ENCODE results near the gene SPRY1. TPM values are rescaled to one million over a fixed set of nuclear protein-coding genes. Genes with fewer than 3 reads are reported as not detected.

SPRY1 gene
- total RNA-seq, 2 experiments from 2014 or later: 46.3 to 51.3 TPM

DNA sequence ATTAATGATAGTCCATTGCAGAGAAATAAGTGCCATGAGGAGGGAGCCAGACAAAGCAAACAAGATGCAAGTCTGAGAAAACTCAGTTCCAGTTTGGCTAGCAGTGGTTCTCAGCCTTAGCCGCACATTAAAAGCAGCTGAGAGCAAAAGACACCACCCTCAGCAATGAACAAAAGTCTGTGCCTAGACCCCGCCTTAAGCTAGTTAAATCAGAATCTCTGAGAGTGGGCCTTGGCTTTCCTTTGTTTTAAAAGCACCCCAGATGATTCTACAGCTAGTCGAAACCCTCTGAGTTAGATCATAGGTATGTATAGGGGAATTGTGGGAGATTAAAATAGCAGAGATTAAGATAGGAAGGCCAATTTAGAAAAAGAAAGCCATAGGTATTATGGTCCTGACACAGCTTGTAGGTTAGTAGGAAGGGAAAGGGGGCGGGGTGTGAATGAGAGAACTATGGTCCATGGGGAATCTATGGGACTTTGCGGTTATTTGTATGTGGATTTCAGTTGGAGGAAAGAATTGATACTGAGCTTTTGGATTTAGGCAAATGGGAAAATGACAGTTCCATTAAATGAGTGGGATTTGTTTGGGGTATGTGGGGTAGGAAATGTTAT, 12.0 kb downstream of the SPRY1 start:
- POLR2A ChIA-PET: interaction anchor here (2.4 to 7.3 kb wide), 2 partner anchors 10 kb away, joined by 12 to 76 read pairs; partner anchors contain the start of gene SPRY1
- ATAC-seq (ENCODE audit: low read depth) (no peak), DNase-seq (no peak)
- peaks cover 41% of the 10 kb centered on the region for H3K4me1 Mint-ChIP-seq
- H3K36me3 Mint-ChIP-seq: peaks cover 26% of the 10 kb centered on the region
- no peaks in the 10 kb centered on the region for H3K9me3 Mint-ChIP-seq
- H3K27me3 Mint-ChIP-seq: no peaks in the 10 kb centered on the region
- H3K27ac Mint-ChIP-seq: no peak overlapping the region
- no peak overlapping the region for H3K4me3 Mint-ChIP-seq

DNA sequence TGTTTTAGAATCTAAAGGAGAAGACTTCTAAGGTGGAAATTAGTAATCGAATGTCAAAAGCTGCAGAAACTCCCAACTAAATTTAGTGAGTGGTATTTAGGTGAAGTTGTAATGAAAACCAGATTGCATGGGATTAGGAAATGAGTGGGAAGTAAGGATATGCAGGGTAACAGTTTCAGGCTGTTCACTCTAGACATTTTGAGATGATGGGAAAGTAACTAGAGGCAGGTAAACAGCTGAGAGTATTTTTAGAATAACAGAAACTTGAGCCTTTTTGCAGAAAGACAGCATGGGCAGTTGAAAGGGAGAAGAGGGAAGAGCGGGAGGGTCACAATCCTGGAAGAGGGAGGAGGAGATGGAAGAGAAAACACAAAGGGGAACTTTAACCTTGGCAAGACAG, 12.7 kb downstream of the SPRY1 start:
- Mint-ChIP-seq H3K27ac (no peak overlapping the region), H3K27me3 (no peaks in the 10 kb centered on the region), H3K9me3 (no peaks in the 10 kb centered on the region), H3K4me3 (no peak overlapping the region), H3K36me3 (peaks cover 18% of the 10 kb centered on the region), H3K4me1 (peaks cover 40% of the 10 kb centered on the region)
- ATAC-seq (ENCODE audit: low read depth) (no peak), DNase-seq (no peak)
- POLR2A ChIA-PET: interaction anchor here (0.8 to 7.3 kb wide), 3 partner anchors 9 to 35 kb away, joined by 3 to 76 read pairs (median 12); partner anchors contain the start of gene SPRY1

DNA sequence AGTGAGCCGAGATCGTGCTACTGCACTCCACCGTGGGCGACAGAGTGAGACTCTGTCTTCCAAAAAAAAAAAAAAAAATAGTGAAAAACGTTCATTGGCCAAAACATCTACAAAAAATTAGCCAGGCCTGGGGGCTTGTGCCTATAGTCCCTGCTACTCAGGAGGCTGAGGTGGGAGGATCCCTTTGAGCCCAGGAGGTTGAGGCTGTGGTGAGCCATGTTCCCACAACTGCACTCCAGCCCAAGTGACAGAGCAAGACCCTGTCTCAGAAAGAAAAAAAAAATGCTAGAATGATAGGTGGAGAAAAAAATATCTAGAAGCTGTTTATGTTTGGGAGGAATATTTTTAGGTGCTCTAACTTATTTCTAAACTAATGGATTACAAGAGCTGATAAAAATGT, 14.9 kb downstream of the SPRY1 start:
- POLR2A ChIA-PET: interaction anchor here (0.6 to 7.3 kb wide), 5 partner anchors 10 to 218 kb away, joined by 3 to 76 read pairs (median 3); partner anchors contain the start of gene SPRY1
- H3K9me3 Mint-ChIP-seq: no peaks in the 10 kb centered on the region
- ATAC-seq (ENCODE audit: low read depth) (no peak), DNase-seq (no peak)
- peaks cover 44% of the 10 kb centered on the region for H3K4me1 Mint-ChIP-seq
- peak overlapping the region; percentile 90 for H3K27ac Mint-ChIP-seq
- peak overlapping the region; percentile 58 for H3K4me3 Mint-ChIP-seq
- H3K27me3 Mint-ChIP-seq: no peaks in the 10 kb centered on the region
- H3K36me3 Mint-ChIP-seq: peaks cover 5% of the 10 kb centered on the region

DNA sequence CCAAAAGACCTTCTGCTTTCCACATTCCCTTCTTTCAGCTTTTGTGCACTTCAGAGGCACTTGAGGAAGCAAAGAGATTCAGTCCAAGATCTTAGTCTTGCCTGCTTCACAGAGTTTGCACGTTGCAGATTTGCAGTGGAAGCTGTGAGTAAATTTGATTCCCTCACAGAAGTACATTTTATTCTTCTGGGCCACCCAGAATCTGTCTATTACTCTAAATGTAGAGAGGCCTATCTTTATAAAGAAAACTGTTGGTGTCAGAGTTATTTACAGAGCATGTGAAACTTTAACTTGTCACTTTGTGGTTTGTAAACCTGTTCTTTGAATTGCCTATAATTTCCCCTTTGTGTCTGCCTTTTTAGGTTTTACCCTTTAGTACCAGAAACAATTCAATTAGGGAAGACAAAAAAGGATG, 15.5 kb downstream of the SPRY1 start:
- Mint-ChIP-seq H3K27ac (peak overlapping the region; percentile 90), H3K4me1 (peaks cover 45% of the 10 kb centered on the region), H3K4me3 (peak overlapping the region; percentile 79), H3K9me3 (no peaks in the 10 kb centered on the region), H3K36me3 (peaks cover 2% of the 10 kb centered on the region), H3K27me3 (no peaks in the 10 kb centered on the region)
- POLR2A ChIA-PET: interaction anchor here (0.6 to 7.3 kb wide), 5 partner anchors 9 to 42 kb away, joined by 3 to 76 read pairs (median 3); partner anchors contain the start of gene SPRY1
- DNase-seq: no peak
- peak; percentile 47 for ATAC-seq (ENCODE audit: low read depth)

DNA sequence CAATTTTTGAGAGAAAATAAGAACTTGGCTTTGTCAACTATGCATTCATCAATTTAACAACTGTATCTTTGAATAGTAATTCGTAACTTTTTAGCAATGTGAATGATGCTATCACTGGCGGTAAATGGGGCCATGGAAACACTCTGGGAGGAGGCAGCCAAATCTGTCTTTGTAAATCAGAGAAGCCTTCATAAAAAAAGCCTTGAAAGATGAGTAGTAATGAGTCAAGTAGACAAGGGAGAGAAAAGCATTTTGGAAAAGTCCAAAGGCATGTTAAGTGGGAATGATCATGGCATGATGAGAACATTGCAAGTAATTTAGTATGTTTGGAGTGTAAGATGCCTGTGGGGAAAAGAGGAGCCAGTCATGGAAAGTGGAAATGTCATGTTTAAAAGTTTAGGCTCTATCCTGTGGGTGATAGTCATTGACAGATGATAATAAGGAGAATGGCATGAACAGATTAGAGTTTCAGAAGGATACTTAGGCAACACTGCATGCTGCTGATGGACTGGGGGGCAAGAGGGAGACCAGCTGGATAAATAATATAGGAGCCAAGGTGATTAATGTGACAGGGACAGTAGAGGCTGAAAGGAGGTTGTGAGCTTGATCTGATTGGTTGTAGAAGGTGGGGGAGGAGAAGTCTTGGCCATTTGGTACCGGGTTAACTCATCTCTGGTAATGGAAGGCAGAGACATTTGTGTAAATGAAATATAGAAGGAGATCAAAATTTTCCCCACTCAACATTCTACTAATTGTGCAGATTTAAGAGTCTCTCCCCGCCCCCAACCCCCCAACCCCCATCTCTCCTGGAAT, 16.3 kb downstream of the SPRY1 start:
- ATAC-seq (ENCODE audit: low read depth) (peak; percentile 3), DNase-seq (no peak)
- Mint-ChIP-seq H3K27ac (peak overlapping the region; percentile 90), H3K36me3 (no peaks in the 10 kb centered on the region), H3K4me1 (peaks cover 49% of the 10 kb centered on the region), H3K9me3 (no peaks in the 10 kb centered on the region), H3K27me3 (no peaks in the 10 kb centered on the region), H3K4me3 (peak overlapping the region; percentile 79)
- POLR2A ChIA-PET: interaction anchor here (0.6 to 7.3 kb wide), 5 partner anchors 9 to 235 kb away, joined by 3 to 76 read pairs (median 5); partner anchors contain the start of gene SPRY1

DNA sequence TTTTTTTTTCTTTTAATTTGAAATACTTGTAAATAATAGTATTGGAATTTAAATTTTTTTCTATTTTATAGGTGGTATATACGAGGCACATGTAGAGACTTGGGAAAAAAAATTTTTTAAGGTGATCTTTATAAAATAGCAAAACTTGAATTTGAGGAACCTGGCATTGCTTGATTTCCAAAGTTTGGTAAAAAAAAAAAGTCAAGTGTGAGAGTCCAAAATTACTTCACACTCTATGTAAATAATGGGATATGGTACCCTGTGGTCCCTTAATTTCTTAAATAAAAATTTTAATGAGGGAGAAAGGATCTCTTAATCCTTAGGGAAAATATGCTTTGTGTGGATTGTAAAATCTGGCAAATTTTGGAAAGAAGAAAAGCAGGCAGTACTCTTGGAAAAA, 19.0 kb downstream of the SPRY1 start:
- H3K4me3 Mint-ChIP-seq: peak overlapping the region; percentile 59
- ATAC-seq (ENCODE audit: low read depth) (no peak), DNase-seq (no peak)
- H3K4me1 Mint-ChIP-seq: peaks cover 72% of the 10 kb centered on the region
- H3K27ac Mint-ChIP-seq: no peak overlapping the region
- no peaks in the 10 kb centered on the region for H3K36me3 Mint-ChIP-seq
- no peaks in the 10 kb centered on the region for H3K27me3 Mint-ChIP-seq
- no peaks in the 10 kb centered on the region for H3K9me3 Mint-ChIP-seq
- POLR2A ChIA-PET: no interaction called here

DNA sequence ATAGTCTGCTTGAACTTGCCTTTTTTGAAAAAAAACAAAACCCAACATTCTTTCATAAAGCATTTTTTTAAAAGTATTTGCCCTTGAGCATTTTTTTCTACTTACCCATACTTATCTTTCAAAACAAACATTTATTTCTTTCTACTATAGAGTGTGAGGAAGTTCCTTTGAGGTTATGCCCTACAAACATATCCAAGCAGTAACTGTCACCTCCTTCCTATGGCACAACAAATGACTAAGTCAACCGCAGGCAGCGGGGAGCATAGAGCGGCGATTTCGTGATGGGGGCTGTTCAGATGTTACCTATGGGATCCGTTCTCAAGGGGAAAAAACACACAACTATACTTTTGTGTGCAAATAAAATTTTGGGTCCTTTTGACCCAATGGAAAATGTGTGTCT, 19.4 kb downstream of the SPRY1 start:
- Mint-ChIP-seq H3K27me3 (no peaks in the 10 kb centered on the region), H3K9me3 (no peaks in the 10 kb centered on the region), H3K4me1 (peaks cover 74% of the 10 kb centered on the region), H3K27ac (peak overlapping the region; percentile 71), H3K36me3 (no peaks in the 10 kb centered on the region), H3K4me3 (peak overlapping the region; percentile 59)
- DNase-seq: peak; percentile 50
- POLR2A ChIA-PET: no interaction called here
- peak; percentile 59 for ATAC-seq (ENCODE audit: low read depth)

DNA sequence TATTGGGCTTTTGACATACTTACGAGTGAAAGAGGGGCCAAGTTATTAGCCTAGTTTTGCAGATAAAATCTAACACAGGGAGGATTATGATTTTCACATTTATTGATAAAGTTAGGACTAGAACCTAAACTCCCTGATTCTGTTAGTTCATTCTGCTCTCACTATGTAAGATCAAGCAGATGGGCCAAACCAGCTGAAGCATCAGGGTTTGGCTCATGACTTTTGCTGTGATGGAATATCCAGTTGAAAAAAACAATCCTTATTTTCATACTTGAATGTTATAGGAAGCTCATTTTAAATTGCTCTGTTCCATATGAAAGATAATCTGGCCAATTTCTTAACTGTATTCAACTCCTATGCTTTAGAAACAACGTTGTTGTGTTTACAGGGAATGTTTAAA, 21.2 kb downstream of the SPRY1 start:
- Mint-ChIP-seq H3K27me3 (no peaks in the 10 kb centered on the region), H3K36me3 (no peaks in the 10 kb centered on the region), H3K4me1 (peaks cover 75% of the 10 kb centered on the region), H3K4me3 (peak overlapping the region; percentile 73), H3K9me3 (no peaks in the 10 kb centered on the region), H3K27ac (peak overlapping the region; percentile 95)
- no peak for DNase-seq
- ATAC-seq (ENCODE audit: low read depth): no peak
- POLR2A ChIA-PET: interaction anchor here (1.1 to 2.5 kb wide), 9 partner anchors 8 to 90 kb away, joined by 3 to 17 read pairs (median 8); partner anchors contain the start of gene SPRY1

DNA sequence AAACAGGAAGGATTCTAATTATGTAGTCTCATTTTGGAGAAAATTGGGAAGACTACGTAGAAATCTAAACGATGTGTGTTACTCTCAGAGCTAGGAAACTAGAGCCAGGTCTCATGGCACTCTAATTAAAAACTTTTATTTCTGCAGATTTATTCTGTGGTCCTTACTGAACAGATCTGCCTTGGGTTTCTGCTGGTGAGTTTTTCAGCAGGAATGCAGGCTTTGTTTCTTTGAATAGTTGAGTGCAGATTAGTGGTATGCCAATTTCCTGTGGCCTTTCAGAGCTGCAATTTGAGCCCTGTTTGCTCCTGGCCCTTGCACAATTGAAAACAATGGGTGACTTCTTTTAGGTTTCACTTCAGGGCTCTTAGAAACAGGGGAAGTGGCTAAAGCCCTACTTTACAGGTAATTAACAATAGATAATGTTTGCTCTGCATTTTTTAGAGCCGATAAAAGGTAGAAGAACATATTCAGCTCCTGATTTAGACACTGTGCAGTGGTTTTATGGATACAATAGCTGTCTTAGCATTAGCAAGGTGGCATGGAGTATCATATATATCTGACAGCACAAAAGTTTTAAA, 21.8 kb downstream of the SPRY1 start:
- DNase-seq: no peak
- Mint-ChIP-seq H3K9me3 (no peaks in the 10 kb centered on the region), H3K36me3 (no peaks in the 10 kb centered on the region), H3K4me3 (peak overlapping the region; percentile 73), H3K27me3 (no peaks in the 10 kb centered on the region), H3K4me1 (peaks cover 74% of the 10 kb centered on the region), H3K27ac (peak overlapping the region; percentile 95)
- POLR2A ChIA-PET: interaction anchor here (0.6 to 2.5 kb wide), 12 partner anchors 9 to 89 kb away, joined by 3 to 17 read pairs (median 4); partner anchors contain the start of gene SPRY1
- peak; percentile 48 for ATAC-seq (ENCODE audit: low read depth)

DNA sequence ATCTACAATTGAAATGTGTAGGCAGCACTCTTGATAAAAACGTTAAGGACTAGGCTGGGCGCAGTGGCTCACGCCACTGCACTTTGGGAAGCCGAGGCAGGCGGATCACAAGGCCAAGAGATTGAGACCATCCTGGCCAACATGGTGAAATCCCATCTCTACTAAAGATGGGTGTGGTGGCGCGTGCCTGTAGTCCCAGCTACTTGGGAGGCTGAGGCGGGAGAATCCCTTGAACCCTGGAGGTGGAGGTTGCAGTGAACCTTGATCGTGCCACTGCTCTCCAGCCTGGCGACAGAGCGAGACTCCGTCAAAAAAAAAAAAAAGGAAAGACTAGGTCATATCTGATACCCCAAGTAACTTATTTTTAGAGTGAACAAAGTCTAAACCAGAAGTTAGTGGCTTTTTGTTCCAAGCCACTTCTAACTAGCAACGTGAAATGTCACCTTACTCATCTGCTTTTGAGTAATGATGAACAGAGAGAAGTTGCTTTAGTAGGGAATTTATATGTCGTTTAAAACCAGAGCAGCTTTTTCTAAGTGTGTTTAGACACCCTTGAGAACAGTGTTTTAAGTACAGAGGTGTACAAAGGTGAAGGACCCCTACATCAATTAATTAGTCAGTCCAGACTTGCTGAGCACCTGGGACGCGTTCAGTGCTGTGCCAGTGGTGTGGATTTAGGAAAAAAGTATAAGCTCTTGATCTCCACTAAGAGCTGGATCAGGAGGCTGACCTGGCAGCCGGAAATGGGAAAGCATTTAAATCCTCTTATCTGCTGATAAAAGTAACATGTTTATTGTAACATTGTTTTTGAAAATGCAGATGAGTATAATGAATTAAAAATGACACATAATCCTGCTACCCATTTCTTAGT, 23.5 kb downstream of the SPRY1 start:
- H3K36me3 Mint-ChIP-seq: peaks cover 4% of the 10 kb centered on the region
- H3K27ac Mint-ChIP-seq: peak overlapping the region; percentile 95
- no peak for DNase-seq
- POLR2A ChIA-PET: interaction anchor here (1.2 kb wide), 2 partner anchors 23 to 24 kb away, joined by 4 to 6 read pairs; partner anchors contain the start of gene SPRY1
- peaks cover 78% of the 10 kb centered on the region for H3K4me1 Mint-ChIP-seq
- no peaks in the 10 kb centered on the region for H3K27me3 Mint-ChIP-seq
- ATAC-seq (ENCODE audit: low read depth): peak; percentile 21
- peak overlapping the region; percentile 58 for H3K4me3 Mint-ChIP-seq
- H3K9me3 Mint-ChIP-seq: no peaks in the 10 kb centered on the region

DNA sequence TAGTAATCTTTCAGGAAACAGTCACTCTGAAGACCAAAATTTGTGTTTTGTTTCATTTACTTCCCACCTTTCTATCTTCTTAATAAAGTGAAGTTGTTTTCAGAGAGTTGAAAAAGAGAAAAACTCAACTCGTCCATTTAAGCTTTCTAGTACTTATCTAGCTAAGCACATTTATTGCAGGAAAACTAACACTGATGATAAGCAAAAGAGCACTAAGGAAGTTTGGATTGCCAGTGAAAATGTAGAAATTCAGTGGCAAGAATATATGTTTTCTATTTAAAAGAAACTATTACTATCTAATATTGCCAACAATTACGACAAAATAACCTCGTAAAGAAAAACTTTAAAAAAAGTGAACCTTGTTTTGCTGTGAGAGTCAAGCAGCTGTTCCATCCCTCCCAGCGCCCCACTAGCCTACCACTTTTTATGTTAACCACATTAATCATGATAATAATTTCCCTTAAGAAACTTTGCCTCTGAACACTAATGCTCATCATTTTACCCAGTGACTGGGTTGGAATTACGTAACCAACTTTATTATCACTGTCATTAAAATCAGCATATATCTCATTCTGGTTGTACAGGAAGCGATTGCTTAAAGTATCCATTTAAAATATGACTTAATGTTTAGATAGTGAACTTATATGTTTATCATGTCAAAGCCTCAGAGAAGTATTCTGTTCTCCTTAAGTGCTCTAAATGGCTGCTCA, 24.8 kb downstream of the SPRY1 start:
- H3K36me3 Mint-ChIP-seq: peaks cover 7% of the 10 kb centered on the region
- H3K27me3 Mint-ChIP-seq: no peaks in the 10 kb centered on the region
- POLR2A ChIA-PET: interaction anchor here (1.0 to 1.5 kb wide), 4 partner anchors 10 to 25 kb away, joined by 3 to 8 read pairs (median 5); partner anchors contain the start of gene SPRY1
- ATAC-seq (ENCODE audit: low read depth): peak; percentile 16
- H3K4me3 Mint-ChIP-seq: peak overlapping the region; percentile 81
- H3K27ac Mint-ChIP-seq: peak overlapping the region; percentile 95
- H3K9me3 Mint-ChIP-seq: peaks cover 8% of the 10 kb centered on the region
- DNase-seq: no peak
- H3K4me1 Mint-ChIP-seq: peaks cover 73% of the 10 kb centered on the region

Measured in activated naive CD8-positive, alpha-beta T cell treated with anti-CD3 and anti-CD28 coated beads, Interleukin-2, amount 10 ng/mL, durations not matched to agents 7 days and 5 days (primary cell).